GM13976 (cell line): ENCODE data around the gene SLC27A5.

ENCODE experiments used
- DNase-seq: peaks from one replicate; pipeline ENCODE4 v3.0.0; 2012; ENCODE audit warnings: low spot score
- in situ Hi-C: fragments of 300-500 bp; cut with MboI; formaldehyde crosslinking; loops from one replicate; pipeline ENCODE4 v1.12.0; 2022; ENCODE audit warnings: low sequenced_read_pairs, mixed read lengths, inconsistent platforms; ENCODE audit not compliant: unreplicated experiment
- TF ChIP-seq, protein P1 (sequence below): IDR thresholded peaks from 2 replicates; pipeline ENCODE4 v1.5.1; 2012; ENCODE audit warnings: borderline replicate concordance, mild to moderate bottlenecking; ENCODE audit not compliant: insufficient read depth; ENCODE audit errors: extremely low read depth, missing control alignments, control extremely low read depth

Gene SLC27A5

DNA sequence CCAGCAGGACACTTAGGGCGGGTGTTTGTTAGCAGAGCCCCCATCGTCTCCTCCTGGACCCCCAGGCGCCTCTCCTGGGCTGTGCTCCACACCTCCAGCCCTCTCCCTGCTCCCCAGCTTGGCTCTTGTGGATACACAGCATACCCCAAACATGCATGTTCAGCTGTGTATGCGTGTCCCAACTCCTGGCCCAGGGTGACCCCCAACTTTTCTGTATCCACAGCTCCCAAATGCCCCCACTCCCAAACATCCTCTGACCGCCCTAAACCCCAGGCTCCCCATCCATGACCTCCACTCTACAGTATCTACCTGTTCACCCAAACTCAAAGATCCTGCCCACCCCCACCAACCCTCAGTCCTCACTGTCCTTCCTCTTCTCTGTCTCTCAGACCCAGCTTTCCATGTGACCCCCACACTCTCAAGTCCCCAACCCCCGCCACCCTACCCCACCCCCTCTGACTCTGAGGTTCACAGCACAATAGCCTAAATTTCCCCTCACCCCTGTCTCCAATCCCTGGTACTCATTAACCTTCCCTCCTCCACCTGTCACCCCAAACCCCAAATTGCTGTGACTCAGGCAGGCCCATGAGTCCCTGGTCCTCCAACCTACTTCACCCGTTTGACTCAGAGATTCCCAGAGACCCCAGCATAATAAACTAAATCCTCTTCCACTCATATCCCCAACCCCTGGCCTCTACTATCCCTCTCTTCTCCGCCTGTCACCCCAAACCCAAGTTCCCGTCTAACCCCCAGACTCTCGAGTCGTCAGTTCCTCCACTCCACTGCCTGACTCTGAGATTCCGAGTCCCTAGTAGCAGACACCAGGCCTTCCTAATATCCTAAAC is 45.7 kb upstream of the SLC27A5 start:
- in situ Hi-C loops: no loop called here
- DNase-seq: no peak

DNA sequence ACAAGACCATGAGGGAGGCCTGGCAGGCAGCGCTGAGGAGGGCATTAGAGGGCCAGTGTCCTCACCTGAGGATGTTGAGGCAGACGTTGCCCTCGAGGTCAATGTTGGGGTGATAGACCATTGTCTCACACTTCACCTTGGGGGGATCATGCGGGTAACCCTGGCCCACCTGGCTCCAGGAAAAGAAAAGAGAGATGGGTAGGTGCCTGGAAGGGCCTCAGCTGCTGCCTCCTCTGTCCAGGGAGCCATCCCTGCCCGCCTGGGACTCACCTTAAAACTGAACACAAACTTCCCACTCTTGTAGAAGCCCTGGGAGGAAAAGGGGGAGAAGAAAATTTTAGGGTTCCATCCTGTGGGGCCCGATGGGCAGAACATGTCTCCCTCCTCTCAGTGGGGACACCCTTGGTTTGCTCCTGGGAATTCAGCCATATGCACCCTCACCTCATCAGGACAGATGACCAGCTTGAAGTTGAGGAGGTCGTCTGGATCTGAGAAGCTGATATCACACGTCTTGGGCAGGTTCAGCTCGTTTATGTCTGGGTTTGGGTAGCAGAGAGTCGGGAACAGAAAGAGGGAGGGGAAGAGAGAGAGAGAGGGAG is 44.9 kb upstream of the SLC27A5 start:
- TF ChIP-seq, protein P1, sequence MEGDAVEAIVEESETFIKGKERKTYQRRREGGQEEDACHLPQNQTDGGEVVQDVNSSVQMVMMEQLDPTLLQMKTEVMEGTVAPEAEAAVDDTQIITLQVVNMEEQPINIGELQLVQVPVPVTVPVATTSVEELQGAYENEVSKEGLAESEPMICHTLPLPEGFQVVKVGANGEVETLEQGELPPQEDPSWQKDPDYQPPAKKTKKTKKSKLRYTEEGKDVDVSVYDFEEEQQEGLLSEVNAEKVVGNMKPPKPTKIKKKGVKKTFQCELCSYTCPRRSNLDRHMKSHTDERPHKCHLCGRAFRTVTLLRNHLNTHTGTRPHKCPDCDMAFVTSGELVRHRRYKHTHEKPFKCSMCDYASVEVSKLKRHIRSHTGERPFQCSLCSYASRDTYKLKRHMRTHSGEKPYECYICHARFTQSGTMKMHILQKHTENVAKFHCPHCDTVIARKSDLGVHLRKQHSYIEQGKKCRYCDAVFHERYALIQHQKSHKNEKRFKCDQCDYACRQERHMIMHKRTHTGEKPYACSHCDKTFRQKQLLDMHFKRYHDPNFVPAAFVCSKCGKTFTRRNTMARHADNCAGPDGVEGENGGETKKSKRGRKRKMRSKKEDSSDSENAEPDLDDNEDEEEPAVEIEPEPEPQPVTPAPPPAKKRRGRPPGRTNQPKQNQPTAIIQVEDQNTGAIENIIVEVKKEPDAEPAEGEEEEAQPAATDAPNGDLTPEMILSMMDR: no peak
- in situ Hi-C loops: no loop called here
- DNase-seq: no peak

More for the DNA sequence above, 45.7 kb upstream of the SLC27A5 start:
- TF ChIP-seq, protein P1: no peak

DNA sequence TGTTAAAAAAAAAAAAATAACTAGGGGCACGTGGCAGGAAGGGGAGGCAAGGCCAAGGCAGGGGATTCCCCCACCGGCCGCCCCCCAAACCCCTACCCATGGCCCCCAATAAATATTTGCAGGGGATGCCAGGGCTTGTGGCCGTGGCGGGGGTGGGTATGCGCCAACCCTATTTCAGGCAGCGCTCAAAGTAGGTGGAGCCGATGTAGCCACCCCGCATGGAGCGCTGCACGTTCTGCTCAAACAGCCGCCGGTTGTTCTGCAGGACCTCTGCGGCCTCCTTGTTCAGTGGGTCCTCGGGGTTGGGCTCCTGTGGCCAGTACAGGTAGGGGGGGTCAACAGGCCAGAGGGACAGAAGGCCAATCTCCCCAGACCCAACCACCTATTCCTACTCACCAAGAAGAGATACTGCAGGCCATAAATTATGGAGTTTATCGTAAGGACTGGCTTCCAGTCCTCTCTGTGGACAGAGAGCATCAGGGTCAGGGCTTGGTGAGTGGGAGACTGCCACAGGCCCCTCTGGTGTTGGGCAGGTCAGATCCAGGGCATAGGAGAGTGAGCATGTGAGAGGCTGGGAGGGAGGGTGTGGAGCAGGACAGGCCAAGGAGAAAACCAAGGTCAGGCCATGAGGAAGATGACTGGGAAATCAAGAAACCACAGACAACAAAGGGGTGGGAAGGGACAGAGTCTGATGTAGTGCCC is 44.3 kb upstream of the SLC27A5 start:
- DNase-seq: no peak
- in situ Hi-C loops: no loop called here
- TF ChIP-seq, protein P1: no peak

DNA sequence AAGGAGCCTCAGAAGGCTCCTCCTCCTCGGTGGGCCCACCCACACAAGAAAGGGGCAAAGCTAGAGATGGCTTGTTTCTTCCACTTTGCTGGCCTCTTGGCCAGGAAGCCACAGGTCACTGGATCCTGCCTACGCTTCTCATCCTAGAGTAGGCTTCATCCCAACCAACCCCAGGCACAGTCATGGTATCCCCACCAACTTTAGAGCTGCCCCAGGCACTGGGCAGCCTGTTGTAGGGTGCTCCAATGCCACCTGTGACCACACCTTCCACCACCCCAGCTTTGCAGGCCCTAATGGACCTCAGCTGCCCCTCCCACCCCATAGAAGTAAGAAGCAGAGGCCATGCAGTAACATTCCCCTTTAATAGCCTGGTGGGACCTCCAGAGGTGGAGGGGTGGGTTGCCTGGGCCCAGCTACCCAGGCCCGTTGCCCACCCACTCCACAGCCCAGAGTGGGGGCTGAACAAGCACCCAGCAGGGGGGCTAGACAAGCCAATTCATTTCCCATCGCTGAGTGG is 43.6 kb upstream of the SLC27A5 start:
- no peak for DNase-seq
- TF ChIP-seq, protein P1: no peak
- in situ Hi-C loops: no loop called here

DNA sequence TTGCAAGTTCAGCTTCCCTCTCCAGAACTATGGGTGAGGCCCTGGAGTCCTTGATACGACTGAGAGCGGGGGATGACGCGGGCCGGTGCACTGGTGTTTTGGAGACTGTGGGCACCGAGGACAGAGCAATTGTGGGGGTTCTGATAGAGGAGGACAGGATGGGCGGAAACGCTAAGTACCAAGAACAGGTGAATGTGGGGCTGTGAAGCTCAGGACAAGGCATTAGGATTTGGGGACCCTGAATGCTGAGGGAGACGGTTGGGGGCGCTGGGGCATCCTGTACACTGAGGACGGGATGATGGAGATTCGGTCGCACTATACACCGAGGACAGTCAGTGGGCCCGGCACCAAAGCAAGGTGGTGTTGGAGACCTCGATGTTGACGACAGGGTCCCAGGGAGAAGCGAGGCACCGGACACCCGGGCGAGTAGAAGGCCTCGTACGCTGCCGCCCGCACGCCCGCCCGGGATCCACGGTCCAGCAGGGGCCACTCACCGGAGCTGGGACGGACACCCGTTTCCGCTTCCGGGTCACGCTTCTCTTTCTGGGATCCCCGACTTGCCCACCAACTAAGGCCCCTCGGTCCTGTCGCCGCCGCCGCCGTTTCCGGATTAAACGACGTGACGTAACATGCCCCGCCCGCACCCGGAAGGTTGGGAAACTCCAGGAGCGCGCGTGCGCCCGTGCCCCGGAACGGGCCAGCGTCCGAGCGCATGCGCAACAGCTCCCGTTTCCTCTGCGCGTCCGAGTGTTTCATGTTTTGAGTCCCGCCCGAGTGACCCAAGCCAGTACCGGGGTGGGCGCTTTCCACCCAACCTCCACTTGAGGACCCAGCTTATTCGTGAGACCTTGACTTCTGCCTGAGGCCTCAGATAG is 42.9 kb upstream of the SLC27A5 start, which contains the start of gene CHMP2A:
TSS of gene CHMP2A (minus strand) at position 612 of the 875 bp plus-strand sequence. CDS start 893 bp downstream, outside the sequence.
- in situ Hi-C loops: no loop called here
- DNase-seq: peak; percentile 96
- TF ChIP-seq, protein P1: no peak
